ENCODE measurements around the gene IL11.

Gene IL11

DNA sequence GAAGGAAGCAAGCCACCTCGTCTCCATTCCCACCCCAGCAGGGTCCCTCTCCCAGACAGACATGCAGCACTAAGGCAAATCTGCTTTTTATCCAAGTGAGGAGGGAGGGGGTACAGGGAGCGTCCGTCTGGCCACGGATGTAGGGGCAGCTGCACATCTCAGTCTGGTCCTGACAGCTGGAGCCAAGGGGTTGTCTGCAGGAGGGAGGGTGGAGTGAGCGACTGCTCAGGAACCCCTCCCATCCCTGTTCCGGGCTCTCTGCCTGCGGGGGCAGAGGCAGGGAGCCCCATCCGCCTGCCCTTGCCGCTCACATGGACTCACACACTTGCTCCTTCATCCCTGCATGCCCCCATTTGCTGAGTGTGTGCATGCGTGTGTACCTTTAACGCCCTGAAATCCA, 8.9 kb upstream of the IL11 start:
- Histone ChIP-seq H3K27ac (ENCODE audit: low read length) (no peak overlapping the region), H4K20me1 (ENCODE audit: insufficient read depth, low read length) (no peaks in the 10 kb centered on the region; the same call in 1 of the 2 replicates), H3K79me2 (ENCODE audit: insufficient read depth, low read length) (peaks cover 27% of the 10 kb centered on the region), H3K4me3 (ENCODE audit: low read depth in 1 of 2, low read length in 2 of 2) (no peak overlapping the region), H3K4me2 (ENCODE audit: insufficient read depth, low read length) (no peak overlapping the region), H2AFZ (ENCODE audit: low read depth, low read length) (no peak overlapping the region), H3K36me3 (ENCODE audit: insufficient read depth, low read length) (no peaks in the 10 kb centered on the region; the same call in 1 of the 2 replicates), H3K4me1 (ENCODE audit: insufficient read depth, low read length) (peaks cover 22% of the 10 kb centered on the region), H3K9me3 (ENCODE audit: insufficient read depth, low read length, severe bottlenecking) (no peaks in the 10 kb centered on the region), H3K9ac (ENCODE audit: low read depth, low read length) (no peak overlapping the region), H3K27me3 (ENCODE audit: insufficient read depth, low read length, poor library complexity) (no peaks in the 10 kb centered on the region)
- DNase-seq (no peak), ATAC-seq (ENCODE audit: insufficient read depth, low read depth) (no peak)
- TF ChIP-seq EZH2 (IDR thresholded peaks at IDR 0.05; ENCODE audit: borderline replicate concordance, low read depth, low read length, severe bottlenecking): no peak
- TF ChIP-seq, protein P1, sequence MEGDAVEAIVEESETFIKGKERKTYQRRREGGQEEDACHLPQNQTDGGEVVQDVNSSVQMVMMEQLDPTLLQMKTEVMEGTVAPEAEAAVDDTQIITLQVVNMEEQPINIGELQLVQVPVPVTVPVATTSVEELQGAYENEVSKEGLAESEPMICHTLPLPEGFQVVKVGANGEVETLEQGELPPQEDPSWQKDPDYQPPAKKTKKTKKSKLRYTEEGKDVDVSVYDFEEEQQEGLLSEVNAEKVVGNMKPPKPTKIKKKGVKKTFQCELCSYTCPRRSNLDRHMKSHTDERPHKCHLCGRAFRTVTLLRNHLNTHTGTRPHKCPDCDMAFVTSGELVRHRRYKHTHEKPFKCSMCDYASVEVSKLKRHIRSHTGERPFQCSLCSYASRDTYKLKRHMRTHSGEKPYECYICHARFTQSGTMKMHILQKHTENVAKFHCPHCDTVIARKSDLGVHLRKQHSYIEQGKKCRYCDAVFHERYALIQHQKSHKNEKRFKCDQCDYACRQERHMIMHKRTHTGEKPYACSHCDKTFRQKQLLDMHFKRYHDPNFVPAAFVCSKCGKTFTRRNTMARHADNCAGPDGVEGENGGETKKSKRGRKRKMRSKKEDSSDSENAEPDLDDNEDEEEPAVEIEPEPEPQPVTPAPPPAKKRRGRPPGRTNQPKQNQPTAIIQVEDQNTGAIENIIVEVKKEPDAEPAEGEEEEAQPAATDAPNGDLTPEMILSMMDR (IDR thresholded peaks at IDR 0.05; ENCODE audit: borderline replicate concordance, extremely low read depth, low read length, poor library complexity, severe bottlenecking): no peak

DNA sequence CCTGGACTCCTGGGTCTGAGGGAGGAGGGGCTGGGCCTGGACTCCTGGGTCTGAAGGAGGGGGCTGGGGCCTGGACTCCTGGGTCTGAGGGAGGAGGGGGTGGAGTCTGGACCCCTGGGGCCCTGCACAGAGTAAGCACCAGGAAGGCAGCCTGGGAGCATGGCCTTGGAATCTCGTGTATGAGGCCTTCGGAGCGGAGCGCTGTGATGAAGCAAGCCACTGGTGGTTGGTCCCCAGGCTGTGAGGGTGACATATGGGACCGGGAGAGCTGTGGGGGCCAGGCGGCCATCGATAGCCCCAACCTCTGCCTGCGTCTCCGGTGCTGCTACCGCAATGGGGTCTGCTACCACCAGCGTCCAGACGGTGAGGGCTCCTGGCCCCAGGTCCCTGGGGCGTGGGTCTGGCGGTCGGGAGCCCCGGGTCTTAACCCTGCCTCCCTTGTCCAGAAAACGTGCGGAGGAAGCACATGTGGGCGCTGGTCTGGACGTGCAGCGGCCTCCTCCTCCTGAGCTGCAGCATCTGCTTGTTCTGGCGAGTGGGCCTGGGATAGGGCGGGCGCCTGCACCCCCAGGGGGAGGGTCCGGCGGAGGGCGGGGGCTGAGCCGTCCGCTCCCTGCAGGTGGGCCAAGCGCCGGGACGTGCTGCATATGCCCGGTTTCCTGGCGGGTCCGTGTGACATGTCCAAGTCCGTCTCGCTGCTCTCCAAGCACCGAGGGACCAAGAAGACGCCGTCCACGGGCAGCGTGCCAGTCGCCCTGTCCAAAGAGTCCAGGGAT, 7.3 kb upstream of the IL11 start:
- TF ChIP-seq, protein P1 (IDR thresholded peaks at IDR 0.05; ENCODE audit: borderline replicate concordance, extremely low read depth, low read length, poor library complexity, severe bottlenecking): no peak
- no peak for TF ChIP-seq EZH2 (IDR thresholded peaks at IDR 0.05; ENCODE audit: borderline replicate concordance, low read depth, low read length, severe bottlenecking)
- H3K4me2 ChIP-seq (ENCODE audit: insufficient read depth, low read length): no peak overlapping the region

DNA sequence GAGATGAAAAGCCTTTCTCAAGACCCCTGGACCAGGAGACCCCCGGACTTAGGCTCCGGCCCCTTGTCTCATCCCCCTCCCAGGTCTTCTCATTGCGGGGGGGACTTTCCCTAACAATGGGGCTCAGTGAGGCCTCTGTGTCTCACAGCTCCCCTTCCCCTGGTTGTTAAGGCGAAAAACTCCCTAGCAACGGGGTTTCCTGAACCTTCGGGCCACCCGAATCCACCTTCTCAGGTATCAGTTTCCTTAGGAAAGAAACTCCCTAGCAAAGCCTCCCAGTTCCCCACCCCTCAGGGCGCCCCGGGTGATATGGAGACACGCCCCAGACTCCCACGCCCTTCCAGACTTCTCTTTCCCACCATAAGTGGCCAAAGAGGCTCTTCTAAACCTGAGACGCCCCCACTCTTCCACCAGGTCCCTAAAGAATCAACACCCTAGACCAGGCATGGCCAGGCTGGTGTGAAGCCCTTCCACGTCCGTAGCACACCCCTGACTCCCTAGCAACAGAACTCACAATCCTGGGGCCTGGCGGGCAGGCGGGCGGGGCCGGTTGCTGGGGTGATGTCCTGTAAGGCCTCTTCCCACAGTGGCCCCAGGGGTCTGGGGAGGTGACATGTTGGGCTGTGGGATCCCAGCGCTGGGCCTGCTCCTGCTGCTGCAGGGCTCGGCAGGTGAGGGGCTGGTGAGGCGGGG, 6.1 kb upstream of the IL11 start, which contains the start of gene TMEM190:
Gene TMEM190 (plus strand): TSS at position 586 of the 693 bp plus-strand sequence. CDS start 28 bp downstream, at position 614.
- DNase-seq: no peak
- Histone ChIP-seq H3K9me3 (ENCODE audit: insufficient read depth, low read length, severe bottlenecking) (no peaks in the 10 kb centered on the region), H3K27ac (ENCODE audit: low read length) (no peak within 1 kb of the TSS), H4K20me1 (ENCODE audit: insufficient read depth, low read length) (peaks cover 2% of the 10 kb centered on the region; the same call in 1 of the 2 replicates), H3K27me3 (ENCODE audit: insufficient read depth, low read length, poor library complexity) (no peaks in the 10 kb centered on the region), H3K4me3 (ENCODE audit: low read depth in 1 of 2, low read length in 2 of 2) (no peak within 1 kb of the TSS), H3K4me1 (ENCODE audit: insufficient read depth, low read length) (peaks cover under 1% of the 10 kb centered on the region), H3K4me2 (ENCODE audit: insufficient read depth, low read length) (no peak within 1 kb of the TSS), H3K9ac (ENCODE audit: low read depth, low read length) (no peak within 1 kb of the TSS), H3K36me3 (ENCODE audit: insufficient read depth, low read length) (no peaks in the 10 kb centered on the region), H2AFZ (ENCODE audit: low read depth, low read length) (no peak within 1 kb of the TSS), H3K79me2 (ENCODE audit: insufficient read depth, low read length) (0 out of 2 replicates have a peak, but pooled peaks cover 1% of the 10 kb centered on the region)
- ATAC-seq (ENCODE audit: insufficient read depth, low read depth): no peak
- no peak for TF ChIP-seq EZH2 (IDR thresholded peaks at IDR 0.05; ENCODE audit: borderline replicate concordance, low read depth, low read length, severe bottlenecking)
- TF ChIP-seq, protein P1 (IDR thresholded peaks at IDR 0.05; ENCODE audit: borderline replicate concordance, extremely low read depth, low read length, poor library complexity, severe bottlenecking): no peak

More for the DNA sequence above, 7.3 kb upstream of the IL11 start:
- H2AFZ ChIP-seq (ENCODE audit: low read depth, low read length): no peak overlapping the region
- H3K4me1 ChIP-seq (ENCODE audit: insufficient read depth, low read length): peaks cover 12% of the 10 kb centered on the region
- no peaks in the 10 kb centered on the region for H3K36me3 ChIP-seq (ENCODE audit: insufficient read depth, low read length)
- H3K27me3 ChIP-seq (ENCODE audit: insufficient read depth, low read length, poor library complexity): no peaks in the 10 kb centered on the region
- H3K9ac ChIP-seq (ENCODE audit: low read depth, low read length): no peak overlapping the region
- ATAC-seq (ENCODE audit: insufficient read depth, low read depth): no peak
- H3K9me3 ChIP-seq (ENCODE audit: insufficient read depth, low read length, severe bottlenecking): no peaks in the 10 kb centered on the region
- H4K20me1 ChIP-seq (ENCODE audit: insufficient read depth, low read length): peaks cover 2% of the 10 kb centered on the region; the same call in 1 of the 2 replicates
- H3K79me2 ChIP-seq (ENCODE audit: insufficient read depth, low read length): peaks cover 13% of the 10 kb centered on the region
- H3K4me3 ChIP-seq (ENCODE audit: low read depth in 1 of 2, low read length in 2 of 2): no peak overlapping the region
- DNase-seq: no peak
- no peak overlapping the region for H3K27ac ChIP-seq (ENCODE audit: low read length)
